ENCODE measurements around the gene SPRR2D.
"Not testable (repeated sequence)": the region's sequence is repeated elsewhere in the genome, so short reads cannot be mapped to it uniquely, and the experiment has no call there.

SPRR2D gene

GRCh38 chr1:153040950-153041631, at the start of gene SPRR2D:
Gene SPRR2D (minus strand): TSS chr1:153041120. CDS start chr1:153040346, 774 bp downstream.
- in situ Hi-C loops (cut with MboI; ENCODE audit: low sequenced_read_pairs) = no loop called here

- in situ Hi-C loops (cut with MboI; ENCODE audit: low sequenced_read_pairs) = no loop called here
These were observed 46.7 kb upstream of the SPRR2D start for GRCh38 chr1:153087652-153088051.

GRCh38 chr1:153081736-153082135, 40.8 kb upstream of the SPRR2D start:
- in situ Hi-C loops (cut with MboI; ENCODE audit: low sequenced_read_pairs) = no loop called here

- in situ Hi-C loops (cut with MboI; ENCODE audit: low sequenced_read_pairs) = no loop called here
These were observed 32.1 kb upstream of the SPRR2D start for GRCh38 chr1:153072806-153073726.

GRCh38 chr1:153071511-153071910, 30.6 kb upstream of the SPRR2D start, which contains the start of gene SPRR2B:
Gene SPRR2B (minus strand): TSS chr1:153071611. CDS start chr1:153070839, 772 bp downstream.
- in situ Hi-C loops (cut with MboI; ENCODE audit: low sequenced_read_pairs) = no loop called here

GRCh38 chr1:153070243-153070642, 29.3 kb upstream of the SPRR2D start:
- in situ Hi-C loops (cut with MboI; ENCODE audit: low sequenced_read_pairs) = no loop called here

GRCh38 chr1:153058826-153059784, 18.2 kb upstream of the SPRR2D start:
- in situ Hi-C loops (cut with MboI; ENCODE audit: low sequenced_read_pairs) = no loop called here

GRCh38 chr1:153058154-153058553, 17.2 kb upstream of the SPRR2D start:
- in situ Hi-C loops (cut with MboI; ENCODE audit: low sequenced_read_pairs) = no loop called here

GRCh38 chr1:153057375-153057774, 16.5 kb upstream of the SPRR2D start, which contains the start of gene SPRR2A:
Gene SPRR2A (minus strand): TSS chr1:153057512. CDS start chr1:153056735, 777 bp downstream.
- in situ Hi-C loops (cut with MboI; ENCODE audit: low sequenced_read_pairs) = no loop called here

GRCh38 chr1:153056111-153056510, 15.2 kb upstream of the SPRR2D start:
- in situ Hi-C loops (cut with MboI; ENCODE audit: low sequenced_read_pairs) = not testable (repeated sequence)

- in situ Hi-C loops (cut with MboI; ENCODE audit: low sequenced_read_pairs) = no loop called here
These were observed 8.3 kb upstream of the SPRR2D start for GRCh38 chr1:153049211-153049610.

- in situ Hi-C loops (cut with MboI; ENCODE audit: low sequenced_read_pairs) = no loop called here
These were observed 5.7 kb downstream of the SPRR2D start for GRCh38 chr1:153035211-153035610.

GRCh38 chr1:153032677-153033308, 8.1 kb downstream of the SPRR2D start:
- in situ Hi-C loops (cut with MboI; ENCODE audit: low sequenced_read_pairs) = no loop called here

- in situ Hi-C loops (cut with MboI; ENCODE audit: low sequenced_read_pairs) = no loop called here
These were observed 8.8 kb downstream of the SPRR2D start for GRCh38 chr1:153032073-153032472.

GRCh38 chr1:153030895-153031294, 10.0 kb downstream of the SPRR2D start, which contains the start of gene SPRR1B:
Gene SPRR1B (plus strand): TSS chr1:153031203. CDS start chr1:153032346, 1,143 bp downstream.
- in situ Hi-C loops (cut with MboI; ENCODE audit: low sequenced_read_pairs) = no loop called here

GRCh38 chr1:153028766-153029165, 12.2 kb downstream of the SPRR2D start:
- in situ Hi-C loops (cut with MboI; ENCODE audit: low sequenced_read_pairs) = no loop called here

- in situ Hi-C loops (cut with MboI; ENCODE audit: low sequenced_read_pairs) = no loop called here
These were observed 15.1 kb downstream of the SPRR2D start for GRCh38 chr1:153025797-153026196.

- in situ Hi-C loops (cut with MboI; ENCODE audit: low sequenced_read_pairs) = no loop called here
These were observed 16.5 kb downstream of the SPRR2D start for GRCh38 chr1:153024413-153024812.

- in situ Hi-C loops (cut with MboI; ENCODE audit: low sequenced_read_pairs) = no loop called here
These were observed 17.8 kb downstream of the SPRR2D start for GRCh38 chr1:153023109-153023508.

GRCh38 chr1:153022340-153022739, 18.6 kb downstream of the SPRR2D start:
- in situ Hi-C loops (cut with MboI; ENCODE audit: low sequenced_read_pairs) = not testable (repeated sequence)
